Transverse colon (tissue), 4 donors: ENCODE results near the gene FLAD1.

Source experiments
- POLR2A ChIP-seq: fragments of 450-650 bp; IDR thresholded peaks from one replicate; pipeline ENCODE4 v1.6.1; 2016; ENCODE audit warnings: antibody characterized with exemption, mild to moderate bottlenecking, moderate library complexity
- POLR2AphosphoS5 ChIP-seq, 3 donors: sonication (generic); formaldehyde crosslinking; IDR thresholded peaks; one replicate each; pipeline ENCODE4 v1.6.1; 2016; ENCODE audit warnings: antibody characterized with exemption in 3 of 3
- TF ChIP-seq, protein P1 (sequence below), 5 experiments: fragments of 200-600 bp in 3 of 5; fragments of 450-650 bp in 2 of 5; sonication (generic) in 3 of 5; IDR thresholded peaks; 1 replicate in 2 of 5; 2 replicates in 3 of 5; pipeline ENCODE4 v1.5.1; 2016 to 2017; ENCODE audit warnings: antibody characterized with exemption in 5 of 5, inconsistent platforms in 3 of 5, mild to moderate bottlenecking in 2 of 5, moderate library complexity in 1 of 5

DNA sequence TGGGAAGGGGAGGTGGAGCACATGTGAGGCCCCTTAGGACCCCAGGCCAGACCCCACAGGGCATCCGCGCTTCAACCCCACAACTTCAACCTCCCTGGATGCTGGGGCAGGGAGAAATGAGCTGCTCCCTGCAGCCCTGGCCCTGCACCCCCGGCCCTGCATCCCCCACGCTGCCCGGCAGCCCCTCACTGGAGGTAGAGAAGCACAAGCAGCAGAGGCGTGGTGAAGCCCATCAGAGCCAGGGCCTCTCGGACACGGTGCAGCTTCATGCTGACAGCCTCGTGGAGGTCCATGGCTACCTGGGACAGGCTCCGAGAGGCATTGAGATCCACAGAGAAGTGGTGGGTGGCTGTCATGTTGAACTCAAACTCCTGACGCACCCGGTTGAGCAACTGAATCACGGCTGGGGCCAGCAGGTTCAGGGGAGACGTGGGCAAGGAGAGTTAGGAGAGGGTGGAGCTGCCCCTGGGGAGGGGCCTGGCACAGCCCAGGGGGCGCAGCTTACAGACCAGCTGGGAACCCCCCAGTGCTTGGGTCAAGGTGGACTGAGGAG lies 47.2 kb downstream of the FLAD1 start:
- TF ChIP-seq, protein P1, sequence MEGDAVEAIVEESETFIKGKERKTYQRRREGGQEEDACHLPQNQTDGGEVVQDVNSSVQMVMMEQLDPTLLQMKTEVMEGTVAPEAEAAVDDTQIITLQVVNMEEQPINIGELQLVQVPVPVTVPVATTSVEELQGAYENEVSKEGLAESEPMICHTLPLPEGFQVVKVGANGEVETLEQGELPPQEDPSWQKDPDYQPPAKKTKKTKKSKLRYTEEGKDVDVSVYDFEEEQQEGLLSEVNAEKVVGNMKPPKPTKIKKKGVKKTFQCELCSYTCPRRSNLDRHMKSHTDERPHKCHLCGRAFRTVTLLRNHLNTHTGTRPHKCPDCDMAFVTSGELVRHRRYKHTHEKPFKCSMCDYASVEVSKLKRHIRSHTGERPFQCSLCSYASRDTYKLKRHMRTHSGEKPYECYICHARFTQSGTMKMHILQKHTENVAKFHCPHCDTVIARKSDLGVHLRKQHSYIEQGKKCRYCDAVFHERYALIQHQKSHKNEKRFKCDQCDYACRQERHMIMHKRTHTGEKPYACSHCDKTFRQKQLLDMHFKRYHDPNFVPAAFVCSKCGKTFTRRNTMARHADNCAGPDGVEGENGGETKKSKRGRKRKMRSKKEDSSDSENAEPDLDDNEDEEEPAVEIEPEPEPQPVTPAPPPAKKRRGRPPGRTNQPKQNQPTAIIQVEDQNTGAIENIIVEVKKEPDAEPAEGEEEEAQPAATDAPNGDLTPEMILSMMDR (IDR thresholded peaks at IDR 0.05): no peak
- TF ChIP-seq POLR2A (no peak), POLR2AphosphoS5 (IDR thresholded peaks at IDR 0.05) (no peak)
